Heart right ventricle (tissue), 16 donors: Measurements from ENCODE around the gene CCN5. TPM values are rescaled to one million over a fixed set of nuclear protein-coding genes. Genes with fewer than 3 reads are reported as not detected.

Experiments used
- ATAC-seq, 8 donors: fragments of 200-7000 bp; cut with Tn5 transposase; one replicate each; pipeline ENCODE4 v1.9.1; 2020; ENCODE audit warnings: mild to moderate bottlenecking in 8 of 8, moderate library complexity in 8 of 8, moderate number of reproducible peaks in 1 of 8
- DNase-seq, 2 donors: peaks; one replicate each; pipeline ENCODE4 v3.0.0-alpha.2; 2020
- H3K27ac ChIP-seq, 10 donors: fragments of 200-600 bp; sonication (generic) in 2 of 10; one replicate each; pipeline versions ENCODE4 v1.5.0 to v1.8.0; 2020 to 2022; ENCODE audit warnings: mild to moderate bottlenecking in 3 of 10
- H3K27me3 ChIP-seq, 7 donors: fragments of 200-600 bp; one replicate each; pipeline ENCODE4 v1.8.0; 2021 to 2022; ENCODE audit warnings: mild to moderate bottlenecking in 2 of 7
- H3K36me3 ChIP-seq, 9 donors: fragments of 200-600 bp; sonication (generic) in 1 of 9; one replicate each; pipeline versions ENCODE4 v1.5.0 to v1.8.0; 2020 to 2022; ENCODE audit warnings: mild to moderate bottlenecking in 2 of 9
- H3K4me1 ChIP-seq, 9 donors: fragments of 200-600 bp; sonication (generic) in 1 of 9; one replicate each; pipeline versions ENCODE4 v1.5.0 to v1.8.0; 2020 to 2022; ENCODE audit warnings: mild to moderate bottlenecking in 4 of 9
- H3K4me3 ChIP-seq, 10 donors: fragments of 200-600 bp; sonication (generic) in 2 of 10; one replicate each; pipeline versions ENCODE4 v1.5.0 to v1.8.0; 2020 to 2022; ENCODE audit warnings: mild to moderate bottlenecking in 7 of 10, moderate library complexity in 2 of 10
- H3K9me3 ChIP-seq, 11 donors: fragments of 200-600 bp in 10 of 11; sonication (generic) in 2 of 11; one replicate each; pipeline versions ENCODE4 v1.5.0 to v1.8.0; 2013 to 2022; ENCODE audit warnings: mild to moderate bottlenecking in 2 of 11, control low read depth in 1 of 11, moderate library complexity in 1 of 11
- CTCF ChIP-seq, 9 donors: fragments of 200-600 bp; sonication (generic) in 2 of 9; IDR thresholded peaks; one replicate each; pipeline versions ENCODE4 v1.5.0 to v1.8.0; 2021 to 2022; ENCODE audit warnings: antibody characterized with exemption in 9 of 9, mild to moderate bottlenecking in 5 of 9, moderate library complexity in 1 of 9
- WGBS, 2 donors: extraction: QIAGEN DNeasy Blood & Tissue Kit; methylation state at CpG; one replicate each; pipeline ENCODE4 v1.1.7; 2013; ENCODE audit warnings: inconsistent platforms in 1 of 2; 5-methylcytosine and 5-hydroxymethylcytosine counted together
- intact Hi-C, 10 donors: fragments of 100-400 bp; cut with DNase I; formaldehyde crosslinking; loops; one replicate each; pipeline versions ENCODE4 v1.11.1 to v1.14.2; 2022
- polyA plus RNA-seq, 2 donors: library from polyadenylated mRNA; stranded (reverse); fragments of 200-250 nt; gene quantifications; one replicate each; pipeline ENCODE4 v1.2.3, GENCODE V29; 2013
- total RNA-seq, 10 donors: library from RNA; stranded (reverse); fragmentation: NEBNext Ultra II Directional in 3 of 10; extraction: Animal tissue kit (Norgen Biotek cat#: 25700) in 3 of 10; gene quantifications; one replicate each; pipeline versions ENCODE4 v1.2.1 to v1.2.4, GENCODE V29; 2021 to 2023
- donor health status: Arrhythmogenic right ventricular cardiomyopathy.
- donor health status: ischemic (EF 13 %, LVEDD 7.1; RV severe dilation, severe dysfunction).
- donor health status: healthy with polysubstance abuse.
- donor health status: DM: no; HTN: yes; CAD: no.
- donor health status: DM: no; HTN: no; CAD: no.
- donor health status: ischemic (EF 25% LVEDD 6.9; RV normal size, moderate dysfunction).
- donor health status: ischemic (EF 25% LVEDD 5.7; RV mildly dilated, moderate dysfunction).
- donor health status: healthy.
- donor health status: DM: yes; HTN: yes; CAD: no.
- donor health status: Ischemic cardiomyopathy.
- donor health status: ischemic (EF 35%, LVEDD 5.7; RV mildly dilated, moderate dysfunction).
- donor health status: nonischemic (EF 11% LVEDD 7.7; RV severe dilation, severe dysfunction).
- donor health status: DM: yes; HTN: yes; CAD: no.
- donor health status: PGD.
- donor health status: ischemic (EF 29% LVEDD 5.4; RV normal size, mild dysfunction).
- donor health status: nonischemic (EF 23%, LVEDD 6.1; RV moderate dilation, normal function).

The CCN5 gene
- total and polyA plus RNA-seq, 12 donors = 4.3 to 87.2 (median 14.5) TPM

- peak overlapping the region in 1 of 10 donors; percentile 38 for H3K27ac ChIP-seq
- no peak for DNase-seq
- intact Hi-C loops = no loop called here
- H3K27me3 ChIP-seq = no peaks in the 10 kb centered on the region
- ATAC-seq = no peak
- H3K4me1 ChIP-seq = peaks cover 0 to 21% (median 12%) of the 10 kb centered on the region in 9 donors
- H3K9me3 ChIP-seq = no peaks in the 10 kb centered on the region
- TF ChIP-seq CTCF (IDR thresholded peaks at IDR 0.05) = no peak
- WGBS, 2 donors = 83 to 87% methylated on average over 9 of the region's 9 CpGs
- no peaks in the 10 kb centered on the region for H3K36me3 ChIP-seq
- H3K4me3 ChIP-seq = no peak overlapping the region
Observed at GRCh38 chr20:44723798-44724362, 8.7 kb downstream of the CCN5 start.

- intact Hi-C loops = no loop called here
- no peak for ATAC-seq
- no peak for DNase-seq
- TF ChIP-seq CTCF (IDR thresholded peaks at IDR 0.05) = no peak
- Histone ChIP-seq H3K4me3 (no peak overlapping the region), H3K4me1 (peaks cover 3 to 27% (median 18%) of the 10 kb centered on the region in 9 donors), H3K36me3 (no peaks in the 10 kb centered on the region), H3K9me3 (no peaks in the 10 kb centered on the region), H3K27ac (no peak overlapping the region), H3K27me3 (no peaks in the 10 kb centered on the region)
- WGBS, 2 donors = 46 to 48% methylated on average over 26 of the region's 26 CpGs
Observed at GRCh38 chr20:44724423-44725091, 9.4 kb downstream of the CCN5 start.

- Histone ChIP-seq H3K4me3 (no peak overlapping the region), H3K36me3 (no peaks in the 10 kb centered on the region), H3K9me3 (no peaks in the 10 kb centered on the region), H3K27me3 (no peaks in the 10 kb centered on the region), H3K27ac (no peak overlapping the region), H3K4me1 (peaks cover 3 to 32% (median 12%) of the 10 kb centered on the region in 9 donors)
- intact Hi-C loops = no loop called here
- 69 to 82% methylated on average over 5 of the region's 5 CpGs for WGBS, 2 donors
- no peak for TF ChIP-seq CTCF (IDR thresholded peaks at IDR 0.05)
- no peak for DNase-seq
- no peak for ATAC-seq
Observed at GRCh38 chr20:44725837-44726236, 10.7 kb downstream of the CCN5 start.

GRCh38 chr20:44727039-44727438, 11.9 kb downstream of the CCN5 start:
- ATAC-seq = peak in 1 of 8 donors; percentile 8
- Histone ChIP-seq H3K36me3 (no peaks in the 10 kb centered on the region), H3K27ac (no peak overlapping the region), H3K4me3 (no peak overlapping the region), H3K27me3 (no peaks in the 10 kb centered on the region), H3K4me1 (peaks cover 3 to 31% (median 14%) of the 10 kb centered on the region in 9 donors), H3K9me3 (no peaks in the 10 kb centered on the region)
- intact Hi-C loops = no loop called here
- no peak for TF ChIP-seq CTCF (IDR thresholded peaks at IDR 0.05)
- WGBS, 2 donors = 85 to 89% methylated on average over 11 of the region's 11 CpGs
- no peak for DNase-seq
